Suppressor macrophage (primary cell): Measurements from ENCODE around the gene HOPX.
A peak's percentile ranks its signal among the peaks of the same experiment; 100 is the strongest.
"Not testable (repeated sequence)": the region's sequence is repeated elsewhere in the genome, so short reads cannot be mapped to it uniquely, and the experiment has no call there.

Experiments used
- DNase-seq, 4 experiments: peaks; one replicate each; pipeline ENCODE4 v3.0.0-alpha.2; 2020 to 2022

HOPX gene

DNA sequence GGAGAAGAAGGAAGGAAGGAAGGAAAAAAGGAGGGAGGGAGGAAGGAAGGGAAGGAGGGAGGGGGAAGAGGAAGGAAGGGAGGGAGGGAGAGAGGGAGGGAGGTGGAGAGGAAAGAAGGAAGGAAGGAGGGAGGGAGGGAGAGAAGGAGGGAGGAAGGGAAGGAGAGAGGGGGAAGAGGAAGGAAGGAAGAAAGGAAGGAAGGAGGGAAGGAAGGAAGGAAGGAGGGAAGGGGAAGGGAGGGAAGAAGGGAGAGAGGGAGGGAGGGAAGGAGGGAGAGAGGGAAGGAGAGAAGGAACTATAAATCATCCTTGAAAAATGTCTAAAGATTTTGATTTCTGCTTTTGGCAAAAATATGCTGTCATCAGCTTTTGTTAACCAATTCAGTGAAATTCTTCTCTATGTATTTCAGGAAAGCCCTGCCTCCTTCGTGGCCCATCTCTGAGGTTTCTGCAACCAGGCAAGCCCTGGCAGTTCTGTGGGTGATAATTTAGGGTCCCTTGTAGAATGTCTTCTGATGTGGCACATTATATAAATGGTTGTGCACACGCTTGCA lies 7.1 kb upstream of the HOPX start:
- no peak for DNase-seq

DNA sequence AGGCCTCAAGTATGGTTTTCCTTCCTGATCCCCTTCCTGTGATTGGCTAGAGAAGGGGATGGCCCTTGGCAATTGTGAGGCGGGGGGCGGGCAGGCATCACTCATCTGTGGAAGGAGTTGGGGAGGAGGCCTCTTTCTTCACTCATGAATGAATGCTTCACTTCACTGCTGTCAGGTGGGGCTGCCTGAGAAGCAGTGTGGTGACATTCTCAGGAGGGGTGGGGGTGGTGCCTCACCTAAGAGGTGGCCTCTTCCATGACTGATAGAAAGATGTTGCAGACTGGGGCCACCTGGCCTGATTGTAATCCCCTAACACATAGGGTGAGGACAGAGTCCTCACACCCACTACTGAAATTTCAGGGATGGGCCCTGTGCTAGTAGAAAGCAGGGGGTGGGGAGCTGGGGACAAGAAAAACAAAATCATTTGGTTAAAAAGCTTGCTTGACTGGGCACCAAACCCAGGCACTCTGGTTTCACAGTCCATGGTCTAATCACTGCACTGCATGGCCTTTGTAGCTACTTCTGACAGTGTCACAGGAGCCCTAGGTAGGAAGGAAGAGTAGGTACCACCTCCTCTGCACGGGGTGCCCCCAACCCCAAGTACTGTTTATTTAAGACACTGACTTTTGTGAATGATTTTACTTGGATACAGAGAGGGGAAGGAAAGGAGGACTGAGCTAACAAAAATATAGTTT lies 5.6 kb upstream of the HOPX start:
- no peak for DNase-seq

- peak in 3 of 4 experiments; percentile 29 to 55 (median 54) for DNase-seq
Observed at GRCh38 chr4:56684320-56685050, 3.4 kb upstream of the HOPX start.

DNA sequence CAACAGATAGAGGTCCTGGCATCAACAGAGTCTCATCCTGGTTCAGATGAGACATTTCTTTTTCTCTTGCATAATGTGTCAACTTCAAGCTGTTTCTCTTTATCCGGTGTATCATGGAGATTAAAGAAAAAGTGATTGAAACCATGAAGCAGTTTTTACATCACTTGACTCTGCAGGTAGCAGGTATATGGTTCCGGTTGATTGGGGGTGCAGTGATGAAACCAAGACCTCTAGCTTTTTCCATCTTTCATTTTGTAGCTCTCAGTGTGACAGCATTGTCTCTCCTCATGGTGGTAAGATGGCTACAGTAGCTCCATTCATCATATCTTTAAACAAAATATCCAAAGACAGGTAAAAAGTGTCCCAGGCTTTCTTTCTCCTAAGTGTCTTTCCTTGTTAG lies 2.4 kb upstream of the HOPX start:
- no peak for DNase-seq

- no peak for DNase-seq
Observed at GRCh38 chr4:56681853-56682525, 893 bp upstream of the HOPX start.

DNA sequence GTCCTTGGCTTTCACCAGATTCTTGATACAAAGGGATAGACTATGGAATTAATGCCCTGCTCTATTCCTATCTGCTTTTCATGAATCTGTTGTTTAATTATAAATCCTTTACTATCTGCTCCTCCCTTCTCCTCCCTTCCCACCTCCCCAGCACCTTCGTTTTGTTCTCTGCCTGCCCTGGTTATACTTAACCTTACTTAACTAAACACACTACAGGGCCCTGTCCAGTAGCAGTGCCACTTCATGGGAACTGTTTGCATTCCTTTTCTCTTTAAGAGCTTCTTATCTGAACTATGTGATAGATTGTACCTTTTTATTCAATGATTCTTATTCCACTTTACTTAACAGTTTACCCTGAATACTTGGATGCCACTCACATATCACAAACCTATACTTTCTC lies 830 bp downstream of the HOPX start:
- no peak for DNase-seq

DNA sequence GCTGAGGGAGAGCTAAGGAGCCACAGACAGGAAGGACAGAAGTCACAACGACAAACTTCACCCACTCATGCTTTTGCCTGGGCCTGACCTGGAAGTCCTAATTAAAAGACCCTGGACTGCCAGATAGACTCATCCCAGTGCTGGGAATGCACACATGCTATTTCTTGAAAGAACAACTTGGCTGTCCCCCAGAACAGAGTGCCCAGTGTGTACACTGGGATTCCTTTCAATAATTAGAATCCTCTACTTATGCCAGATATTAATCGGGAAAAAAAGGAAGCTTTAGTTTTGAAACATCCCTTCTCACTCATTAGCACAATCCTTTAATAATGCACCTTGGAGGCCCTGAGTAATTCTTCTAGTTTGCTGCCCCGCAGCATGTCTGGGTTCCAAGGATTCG lies 3.4 kb downstream of the HOPX start:
- DNase-seq = no peak

- no peak for DNase-seq
Observed at GRCh38 chr4:56674984-56675383, 6.1 kb downstream of the HOPX start.

DNA sequence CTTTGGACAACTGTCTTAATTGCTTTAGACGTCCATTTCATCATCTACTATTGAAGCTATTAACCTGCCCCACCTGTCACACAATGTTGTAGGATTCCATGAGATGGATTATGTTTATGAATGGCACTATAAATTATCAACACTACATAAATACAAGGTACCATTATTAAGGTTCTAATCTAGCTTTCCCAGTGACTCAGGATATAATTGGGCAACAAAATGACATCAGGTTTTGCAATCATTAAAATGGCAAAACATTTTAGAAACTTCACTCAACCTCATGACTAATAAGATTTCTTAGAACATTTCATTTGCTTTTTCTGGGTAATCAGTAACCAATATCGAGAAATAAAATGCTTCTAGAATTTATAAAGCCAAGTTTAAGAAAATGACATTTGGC lies 9.2 kb downstream of the HOPX start:
- DNase-seq = peak in 3 of 4 experiments; percentile 20 to 66 (median 54)

DNA sequence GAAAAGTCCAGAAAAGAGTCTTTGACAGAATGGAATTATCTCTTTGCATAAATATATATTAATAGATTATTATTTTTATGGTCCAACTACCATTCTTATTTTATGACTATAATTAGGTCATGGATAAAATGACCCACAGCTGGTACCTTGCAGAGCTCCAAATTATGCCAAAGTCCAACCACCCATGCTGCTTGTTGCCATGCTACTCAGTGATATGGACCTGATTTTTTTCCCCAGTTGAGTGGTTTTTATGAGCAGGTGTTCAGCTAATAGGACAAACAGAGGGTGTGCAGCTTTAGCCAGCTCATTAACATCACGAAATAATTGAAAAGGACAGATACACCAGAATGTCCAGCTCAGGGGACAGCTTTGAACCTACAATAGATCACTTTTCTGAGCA lies 9.7 kb downstream of the HOPX start:
- DNase-seq = no peak

DNA sequence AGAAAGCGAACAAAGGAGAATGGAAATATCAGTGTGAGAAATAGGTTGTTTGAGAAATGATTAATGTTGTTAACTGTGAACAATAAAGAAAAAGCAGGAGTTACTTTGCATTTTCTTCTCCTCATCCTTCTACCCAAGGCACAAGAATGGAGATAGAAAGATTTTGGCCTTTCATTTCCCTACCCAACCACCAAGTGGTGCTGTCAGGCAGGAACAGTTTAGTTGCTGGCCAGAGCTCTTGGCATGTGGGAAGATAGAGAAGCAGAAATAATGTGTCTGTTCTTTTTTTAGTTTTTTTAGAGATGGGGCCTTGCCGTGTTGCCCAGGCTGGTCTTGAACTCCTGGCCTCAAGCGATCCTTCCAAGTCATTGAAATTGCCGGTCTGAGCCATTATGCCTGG lies 12.8 kb downstream of the HOPX start:
- DNase-seq = peak in 2 of 4 experiments; percentile 21 to 27

DNA sequence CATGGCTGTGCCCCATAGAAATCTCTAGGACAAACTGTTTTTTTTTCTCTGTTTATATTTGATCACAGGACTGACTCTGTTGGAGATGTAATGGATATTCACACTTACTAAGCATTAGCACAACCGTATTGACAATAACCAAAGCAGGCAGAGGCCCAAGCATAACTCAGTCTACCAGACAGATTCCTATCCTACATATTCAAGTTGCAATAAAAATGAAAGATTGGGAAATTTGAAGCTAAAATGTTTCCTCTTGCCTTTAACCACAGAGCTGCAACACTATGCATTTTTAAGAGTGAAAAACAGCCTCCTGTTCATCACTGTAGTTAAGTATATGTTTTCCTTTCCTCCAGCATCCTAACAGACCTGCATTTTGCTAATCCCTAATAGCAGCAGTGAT lies 13.7 kb downstream of the HOPX start:
- not testable (repeated sequence) for DNase-seq

DNA sequence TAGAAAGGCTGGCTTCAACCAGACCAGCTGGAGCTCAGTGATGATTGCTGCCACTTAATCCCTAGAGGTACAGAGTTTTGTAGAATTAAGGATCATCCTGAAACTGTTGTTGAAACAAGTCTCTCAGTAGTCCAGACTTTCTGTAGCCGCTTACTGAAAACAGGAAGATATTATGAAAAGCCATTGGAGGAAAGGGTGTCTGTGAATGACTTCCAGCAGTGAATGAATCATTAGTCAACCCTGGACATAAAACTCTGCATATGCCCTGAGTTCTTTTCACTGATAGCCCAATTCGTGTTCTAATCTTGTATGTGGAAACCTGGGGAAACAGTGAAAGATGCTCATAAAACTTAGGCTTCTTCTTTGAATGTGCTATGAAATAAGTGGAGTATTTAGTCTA lies 14.8 kb downstream of the HOPX start:
- peak in 2 of 4 experiments; percentile 46 to 50 for DNase-seq

DNA sequence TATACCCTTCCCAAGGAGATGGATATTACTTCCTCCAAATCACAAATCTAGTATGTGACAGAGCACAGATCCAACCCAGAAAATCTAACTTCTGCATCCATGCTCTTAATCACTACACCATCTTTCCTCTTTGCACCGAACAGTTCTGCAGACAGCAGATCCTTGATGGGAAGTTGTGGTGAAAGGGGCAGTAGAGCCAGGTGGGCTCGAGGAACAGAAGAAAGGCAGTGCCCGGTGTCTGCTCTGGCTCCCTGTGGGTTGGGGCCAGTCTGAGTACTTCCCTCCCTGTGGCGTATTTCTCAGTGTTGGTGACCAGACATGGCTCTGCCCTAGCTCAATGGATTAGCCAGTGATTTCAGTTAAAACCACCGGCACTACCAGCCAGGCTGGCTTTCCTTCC lies 15.3 kb downstream of the HOPX start:
- peak in 2 of 4 experiments; percentile 20 to 36 for DNase-seq

- DNase-seq = no peak
Observed at GRCh38 chr4:56662782-56663468, 18.2 kb downstream of the HOPX start.

DNA sequence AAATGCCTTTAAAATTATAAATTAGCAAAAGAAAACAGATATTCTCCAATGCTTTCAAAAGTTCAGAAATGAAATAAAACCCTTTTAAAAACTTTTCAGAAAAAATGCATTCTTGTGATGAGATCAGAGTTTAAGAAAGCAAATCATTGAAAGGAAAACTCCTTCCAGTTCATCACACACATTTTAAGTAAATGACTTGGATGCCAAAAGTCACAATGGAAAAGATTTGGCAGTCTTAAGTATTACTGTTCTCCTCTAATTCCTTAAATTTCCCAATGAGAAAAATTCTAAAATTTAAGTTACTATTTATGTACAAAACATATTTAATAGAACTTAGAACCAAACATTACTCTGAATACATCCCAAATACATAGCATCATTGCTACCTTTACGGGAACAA lies 21.1 kb downstream of the HOPX start:
- no peak for DNase-seq

GRCh38 chr4:56658528-56658927 lies 22.6 kb downstream of the HOPX start:
- no peak for DNase-seq

GRCh38 chr4:56657818-56658217 lies 23.3 kb downstream of the HOPX start:
- DNase-seq = no peak

DNA sequence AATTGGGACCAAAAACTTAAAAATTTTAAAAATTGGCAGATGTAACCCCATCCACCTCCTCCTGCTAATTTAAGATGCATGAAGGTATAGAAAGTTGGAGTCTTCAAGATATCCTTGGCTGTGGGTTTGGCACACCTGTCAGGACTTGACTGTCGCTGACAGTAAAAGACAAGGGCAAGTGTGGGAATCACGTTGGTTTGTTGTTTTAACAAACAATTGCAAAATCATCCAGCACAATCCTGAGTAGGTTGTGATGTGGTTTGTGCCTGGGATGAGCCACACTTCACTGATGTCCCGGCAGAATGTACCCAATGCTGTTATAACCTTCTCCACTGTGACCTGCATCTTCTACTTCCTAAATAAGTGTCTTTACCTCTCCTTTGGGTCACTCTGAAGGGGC lies 24.0 kb downstream of the HOPX start:
- no peak for DNase-seq

DNA sequence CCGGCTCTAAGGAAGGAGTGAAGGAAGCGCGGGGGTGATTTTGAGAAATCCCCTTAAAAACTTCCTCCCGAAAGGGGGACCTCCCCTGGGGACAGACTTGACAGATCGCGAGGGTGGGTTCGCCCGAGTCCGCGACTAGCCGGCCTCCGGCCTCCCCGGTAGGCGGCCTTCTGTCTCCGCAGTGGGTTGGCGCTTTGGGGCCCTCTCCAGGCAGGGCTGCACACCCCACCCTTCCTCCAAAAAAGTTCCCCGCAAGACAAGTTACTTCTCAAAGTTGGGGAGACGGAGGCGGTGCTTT lies 24.8 kb downstream of the HOPX start:
- DNase-seq = peak in 3 of 4 experiments; percentile 36 to 60 (median 48)

DNA sequence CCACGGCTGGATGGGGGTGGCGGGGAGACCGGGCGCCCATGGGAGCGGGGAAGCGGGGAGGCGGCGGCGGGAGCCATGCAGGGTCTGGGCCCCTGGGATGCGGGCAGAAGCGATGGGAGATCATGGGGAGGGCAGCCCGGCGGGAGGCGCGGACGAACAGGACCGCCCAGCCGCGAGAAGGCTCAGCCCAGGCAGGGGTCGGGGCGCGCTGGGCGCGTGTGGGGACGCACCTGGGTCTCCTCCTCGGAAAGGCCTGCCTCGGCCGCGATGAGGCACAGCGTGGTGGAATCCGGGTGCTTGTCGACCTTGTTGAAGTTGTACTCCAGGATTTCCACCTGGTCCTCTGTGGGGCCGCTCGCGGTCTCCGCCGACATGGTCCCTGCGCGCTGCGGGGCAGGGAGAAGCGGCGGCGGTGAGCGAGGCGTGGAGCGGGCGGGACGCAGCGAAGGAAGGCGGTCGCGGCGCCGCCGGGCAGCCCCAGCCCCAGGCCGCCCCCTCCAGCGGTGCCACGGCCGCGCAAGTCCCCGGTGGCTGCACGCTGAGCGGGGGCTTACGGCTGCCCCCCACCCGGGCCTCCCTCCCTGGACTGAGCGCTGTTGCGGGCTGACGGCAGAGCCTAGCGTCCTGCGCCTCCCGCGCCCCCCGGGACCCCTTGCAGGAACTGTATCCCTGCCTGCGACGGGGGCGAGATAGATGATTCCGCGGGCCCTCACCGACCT lies 25.3 kb downstream of the HOPX start:
- DNase-seq = peak in 2 of 4 experiments; percentile 25 to 40

GRCh38 chr4:56655209-56655626 lies 25.9 kb downstream of the HOPX start:
- DNase-seq = peak in 2 of 4 experiments; percentile 31
